Endothelial cell of umbilical vein (primary cell): ENCODE measurements around the gene POU1F1.

Source experiments
- EZH2 ChIP-seq: IDR thresholded peaks from 2 replicates; pipeline ENCODE4 v1.6.1; 2012; ENCODE audit warnings: borderline replicate concordance, low read depth, mild to moderate bottlenecking, moderate library complexity, low read length, inconsistent platforms; ENCODE audit not compliant: severe bottlenecking
- POLR2AphosphoS5 ChIP-seq: IDR thresholded peaks from 2 replicates; pipeline ENCODE4 v1.6.1; 2012; ENCODE audit warnings: low read depth, mild to moderate bottlenecking, control low read depth, low read length, moderate library complexity; ENCODE audit not compliant: insufficient read depth
- TF ChIP-seq, protein P1 (sequence below), 2 donors: IDR thresholded peaks; 1 replicate in 1 of 2; 2 replicates in 1 of 2; pipeline ENCODE4 v1.5.1; 2011; ENCODE audit warnings: low read length in 2 of 2, mild to moderate bottlenecking in 2 of 2, moderate library complexity in 2 of 2, control low read depth in 1 of 2, inconsistent platforms in 1 of 2, low read depth in 1 of 2; ENCODE audit not compliant: insufficient read depth in 1 of 2; ENCODE audit errors: extremely low read depth in 1 of 2

DNA sequence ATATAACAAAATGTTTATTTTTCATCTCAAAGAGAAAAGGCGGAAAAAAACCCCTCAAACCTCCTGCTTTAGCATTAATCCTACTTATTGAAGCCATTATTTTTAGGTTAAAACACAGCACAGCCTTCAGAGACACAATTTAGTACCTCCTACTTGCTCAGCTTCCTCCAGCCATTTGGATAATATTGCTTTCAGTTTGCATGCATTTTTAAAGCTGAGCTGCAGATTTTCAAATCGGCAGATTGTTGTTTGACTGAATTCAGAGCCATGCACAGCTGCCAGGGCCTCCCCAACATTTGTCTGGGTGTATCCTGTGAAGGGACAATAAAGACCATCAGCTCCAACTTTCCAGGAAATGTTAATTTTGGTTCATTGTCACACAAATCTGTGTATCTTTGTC lies 14.5 kb downstream of the POU1F1 start:
- TF ChIP-seq EZH2 = no peak
- TF ChIP-seq, protein P1, sequence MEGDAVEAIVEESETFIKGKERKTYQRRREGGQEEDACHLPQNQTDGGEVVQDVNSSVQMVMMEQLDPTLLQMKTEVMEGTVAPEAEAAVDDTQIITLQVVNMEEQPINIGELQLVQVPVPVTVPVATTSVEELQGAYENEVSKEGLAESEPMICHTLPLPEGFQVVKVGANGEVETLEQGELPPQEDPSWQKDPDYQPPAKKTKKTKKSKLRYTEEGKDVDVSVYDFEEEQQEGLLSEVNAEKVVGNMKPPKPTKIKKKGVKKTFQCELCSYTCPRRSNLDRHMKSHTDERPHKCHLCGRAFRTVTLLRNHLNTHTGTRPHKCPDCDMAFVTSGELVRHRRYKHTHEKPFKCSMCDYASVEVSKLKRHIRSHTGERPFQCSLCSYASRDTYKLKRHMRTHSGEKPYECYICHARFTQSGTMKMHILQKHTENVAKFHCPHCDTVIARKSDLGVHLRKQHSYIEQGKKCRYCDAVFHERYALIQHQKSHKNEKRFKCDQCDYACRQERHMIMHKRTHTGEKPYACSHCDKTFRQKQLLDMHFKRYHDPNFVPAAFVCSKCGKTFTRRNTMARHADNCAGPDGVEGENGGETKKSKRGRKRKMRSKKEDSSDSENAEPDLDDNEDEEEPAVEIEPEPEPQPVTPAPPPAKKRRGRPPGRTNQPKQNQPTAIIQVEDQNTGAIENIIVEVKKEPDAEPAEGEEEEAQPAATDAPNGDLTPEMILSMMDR (IDR thresholded peaks at IDR 0.05; ENCODE audit: extremely low read depth in 1 of 2, insufficient read depth in 1 of 2, low read depth in 1 of 2, low read length in 2 of 2) = no peak
- no peak for TF ChIP-seq POLR2AphosphoS5
